Activated CD8-positive, alpha-beta memory T cell treated with anti-CD3 and anti-CD28 coated beads, Interleukin-2, amount 50 U/mL, for 1 hour (primary cell): Measurements from ENCODE around the gene PDLIM5.
"Not testable (repeated sequence)": the region's sequence is repeated elsewhere in the genome, so short reads cannot be mapped to it uniquely, and the experiment has no call there.

ENCODE experiments used
- DNase-seq: peaks from one replicate; pipeline ENCODE4 v3.0.0-alpha.2; 2020; ENCODE audit errors: extremely low read depth

The PDLIM5 gene

GRCh38 chr4:94528792-94529451 is 77.2 kb downstream of the PDLIM5 start:
- DNase-seq, result no peak

DNA sequence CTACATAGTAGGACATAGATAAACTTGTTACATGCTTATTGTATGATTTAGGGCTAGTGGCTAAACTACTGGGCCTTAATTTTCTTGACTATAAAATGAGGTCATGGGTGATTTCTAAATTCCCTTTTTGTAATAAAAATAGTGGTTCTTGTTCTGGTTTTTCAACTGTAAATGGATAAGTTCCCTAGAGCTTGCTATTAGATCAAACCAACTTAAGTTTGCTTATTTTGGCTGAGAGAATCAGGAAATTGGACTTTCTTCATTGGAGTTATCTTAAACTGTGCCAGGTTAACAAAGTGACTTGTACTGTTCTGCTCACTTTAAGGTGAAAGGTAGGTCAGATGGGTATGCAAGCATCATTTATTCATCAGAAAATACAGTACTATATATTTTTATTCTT is 78.3 kb downstream of the PDLIM5 start:
- no peak for DNase-seq

- DNase-seq, result no peak
Observed at GRCh38 chr4:94531991-94532789, 80.4 kb downstream of the PDLIM5 start.

- no peak for DNase-seq
Observed at GRCh38 chr4:94533405-94534223, 81.9 kb downstream of the PDLIM5 start.

GRCh38 chr4:94534401-94535312 is 82.9 kb downstream of the PDLIM5 start:
- DNase-seq, result no peak

DNA sequence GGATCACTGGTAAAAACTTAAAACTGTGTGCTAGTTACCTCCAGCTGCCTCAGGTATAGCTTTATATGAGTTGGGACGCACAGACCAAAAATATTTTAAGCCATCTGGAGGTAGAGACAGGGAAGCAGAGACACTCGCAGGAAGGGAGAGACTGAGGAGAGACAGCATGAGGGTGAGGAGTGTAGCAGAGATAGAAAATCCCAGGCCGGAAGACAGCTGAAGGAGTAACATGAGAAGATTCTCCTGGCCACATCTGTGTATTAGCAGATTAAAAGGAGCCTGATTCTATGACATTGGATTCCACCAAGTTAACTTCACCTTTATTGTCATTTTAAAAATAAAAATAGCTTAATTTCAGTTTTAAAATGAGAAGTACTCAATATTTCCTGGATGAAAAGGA is 84.3 kb downstream of the PDLIM5 start:
- no peak for DNase-seq

GRCh38 chr4:94536649-94537469 is 85.1 kb downstream of the PDLIM5 start:
- no peak for DNase-seq

- DNase-seq, result no peak
Observed at GRCh38 chr4:94537921-94538628, 86.3 kb downstream of the PDLIM5 start.

DNA sequence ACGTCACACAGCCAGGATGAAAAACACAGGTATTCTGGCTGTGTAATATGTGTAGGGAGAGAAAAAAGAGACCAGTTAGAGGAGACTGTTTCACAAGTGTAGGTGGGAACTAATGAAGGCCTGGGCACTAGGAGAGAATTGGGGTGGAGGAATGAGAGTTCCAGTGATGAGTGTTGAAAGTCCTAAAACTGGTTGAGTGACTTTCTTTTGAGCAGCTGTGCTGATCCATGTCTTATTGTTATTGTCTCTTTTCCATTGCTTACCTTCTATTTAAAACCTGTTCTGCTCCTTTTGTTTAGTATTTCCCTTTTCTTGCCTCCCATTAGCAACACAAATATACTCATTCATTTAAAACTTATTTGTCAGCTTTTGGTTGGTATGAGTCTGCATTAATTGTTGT is 88.7 kb downstream of the PDLIM5 start:
- DNase-seq, result no peak

- DNase-seq, result no peak
Observed at GRCh38 chr4:94544811-94545210, 93.1 kb downstream of the PDLIM5 start.

GRCh38 chr4:94545296-94545695 is 93.6 kb downstream of the PDLIM5 start:
- DNase-seq, result no peak

GRCh38 chr4:94546949-94547348 is 95.2 kb downstream of the PDLIM5 start:
- no peak for DNase-seq

- no peak for DNase-seq
Observed at GRCh38 chr4:94548571-94548970, 96.8 kb downstream of the PDLIM5 start.

DNA sequence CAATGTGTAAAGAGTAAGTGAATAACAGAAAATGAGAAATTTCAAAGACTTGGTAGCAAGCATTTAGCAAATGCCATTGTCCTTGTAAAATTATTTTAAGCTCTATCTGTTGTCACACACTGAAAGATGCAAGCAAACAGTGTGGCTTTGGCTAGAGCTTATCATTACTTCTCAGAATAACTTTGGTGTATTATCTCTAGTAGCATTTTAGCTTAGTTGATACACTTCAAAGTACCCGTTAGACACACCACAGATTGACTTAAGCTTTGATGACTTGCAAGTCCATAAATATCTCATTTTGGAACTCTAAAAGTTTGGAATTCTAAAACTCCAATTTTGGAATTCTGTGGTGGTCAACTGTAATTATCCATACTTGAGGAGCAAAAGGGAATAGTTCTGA is 98.6 kb downstream of the PDLIM5 start:
- no peak for DNase-seq

DNA sequence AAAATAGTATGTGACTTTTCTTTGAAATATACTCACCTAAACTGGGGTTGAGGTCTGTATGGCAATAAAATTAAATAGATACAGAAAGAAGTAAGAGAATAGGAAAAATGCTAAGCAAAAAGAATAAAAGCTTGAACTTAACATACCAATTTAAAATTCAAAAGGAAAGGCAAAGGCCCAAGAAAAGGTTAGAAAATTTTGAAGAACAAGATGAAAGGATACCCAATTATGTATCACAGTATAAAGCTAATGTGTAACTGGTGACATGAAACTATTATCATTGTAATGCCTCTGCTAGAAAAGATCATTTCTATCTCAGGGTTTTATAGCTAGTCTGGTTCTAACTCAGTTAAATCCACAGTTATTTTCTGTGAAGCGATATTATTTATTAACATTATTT is 99.1 kb downstream of the PDLIM5 start:
- DNase-seq, result no peak

DNA sequence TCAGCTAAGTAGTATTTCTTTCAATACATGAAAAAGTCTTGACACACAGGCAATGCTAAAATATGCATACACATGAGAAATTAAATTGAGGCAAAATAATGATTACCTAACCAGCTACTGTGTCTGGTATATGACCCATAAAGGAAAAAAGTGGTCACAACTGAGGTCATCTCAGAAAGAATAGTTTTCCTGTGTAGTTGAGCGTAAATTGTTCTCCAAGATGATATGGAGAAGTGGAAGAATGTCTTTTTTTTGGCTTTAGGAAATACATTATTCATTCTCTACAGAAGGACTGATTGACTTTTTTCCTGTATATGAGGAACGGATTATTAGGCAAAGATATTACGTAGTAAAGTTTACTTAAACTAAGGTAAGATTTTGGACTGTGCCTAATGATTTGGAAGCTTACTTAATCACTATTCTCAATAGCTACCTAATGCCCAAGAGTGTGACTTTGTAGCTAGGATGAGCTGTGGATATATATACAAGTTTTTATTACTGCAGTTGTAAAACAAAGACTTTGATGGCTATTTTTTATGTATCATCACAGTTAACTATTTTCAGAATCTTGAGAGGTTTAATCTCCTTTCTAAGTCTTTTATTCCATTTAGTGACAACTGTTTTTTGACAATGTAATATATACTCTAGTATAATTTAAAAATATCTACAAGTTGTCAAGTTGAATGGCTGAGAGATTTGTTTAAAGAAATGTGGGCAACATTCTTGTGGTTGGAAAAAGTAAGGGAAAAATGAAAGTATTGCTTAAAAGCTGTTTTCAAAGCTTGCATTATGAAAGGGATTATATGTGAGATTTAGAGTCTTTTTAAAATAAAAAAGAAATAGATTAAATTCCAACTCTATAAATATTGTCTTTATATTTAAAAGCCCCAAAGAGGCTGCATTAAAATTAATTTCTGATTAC is 100.2 kb downstream of the PDLIM5 start:
- no peak for DNase-seq

DNA sequence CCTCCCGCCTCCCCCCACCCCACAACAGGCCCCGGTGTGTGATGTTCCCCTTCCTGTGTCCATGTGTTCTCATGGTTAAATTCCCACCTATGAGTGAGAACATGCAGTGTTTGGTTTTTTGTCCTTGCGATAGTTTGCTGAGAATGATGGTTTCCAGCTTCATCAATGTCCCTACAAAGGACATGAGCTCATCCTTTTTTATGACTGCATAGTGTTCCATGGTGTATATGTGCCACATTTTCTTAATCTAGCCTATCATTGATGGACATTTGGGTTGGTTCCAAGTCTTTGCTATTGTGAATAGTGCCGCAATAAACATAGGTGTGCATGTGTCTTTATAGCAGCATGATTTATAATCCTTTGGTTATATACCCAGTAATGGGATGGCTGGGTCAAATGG is 104.3 kb downstream of the PDLIM5 start:
- DNase-seq, result not testable (repeated sequence)

GRCh38 chr4:94557632-94558031 is 105.9 kb downstream of the PDLIM5 start:
- DNase-seq, result not testable (repeated sequence)

GRCh38 chr4:94558392-94558904 is 106.7 kb downstream of the PDLIM5 start:
- no peak for DNase-seq
